ENCODE results near the gene PRLHR. TPM values are rescaled to one million over a fixed set of nuclear protein-coding genes. Genes with fewer than 3 reads are reported as not detected.

Gene PRLHR
- total RNA-seq, 1 experiment from 2014 or later = not detected

DNA sequence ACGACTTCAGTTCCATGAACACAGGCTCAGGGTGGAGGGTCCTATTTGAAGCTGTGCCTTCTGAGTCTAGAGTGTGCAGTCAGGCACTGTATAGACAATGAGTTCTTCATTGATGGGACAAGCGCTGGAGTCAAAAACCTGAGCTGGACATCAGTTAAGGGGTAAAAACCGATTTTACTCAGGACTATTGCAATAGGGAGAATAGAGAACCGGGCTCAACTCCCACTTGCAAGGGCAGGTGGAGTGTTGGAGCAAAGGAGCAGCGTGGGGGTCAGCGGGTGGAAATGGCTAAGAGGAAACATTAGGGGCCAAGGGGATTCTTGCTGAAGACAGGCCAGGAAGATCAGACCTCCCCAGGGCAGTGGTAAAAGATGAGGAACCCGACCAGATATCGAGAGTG, 28.5 kb downstream of the PRLHR start:
- H3F3A ChIP-seq (ENCODE audit: low read length, unreplicated experiment) = no peaks in the 10 kb centered on the region
- no peaks in the 10 kb centered on the region for H3K9me3 ChIP-seq (ENCODE audit: low read length)
- no peaks in the 10 kb centered on the region for H3K4me1 ChIP-seq (ENCODE audit: insufficient read depth, low read length)
- no TSS peak for BruUV-seq (replicated peaks)
- no peak for ATAC-seq
- H3K27ac ChIP-seq (ENCODE audit: low read length) = no peak overlapping the region
- no peak overlapping the region for H3K9ac ChIP-seq (ENCODE audit: low read length)
- POLR2A ChIA-PET (ENCODE audit: unreplicated experiment) = no interaction called here
- TF ChIP-seq, protein P1, sequence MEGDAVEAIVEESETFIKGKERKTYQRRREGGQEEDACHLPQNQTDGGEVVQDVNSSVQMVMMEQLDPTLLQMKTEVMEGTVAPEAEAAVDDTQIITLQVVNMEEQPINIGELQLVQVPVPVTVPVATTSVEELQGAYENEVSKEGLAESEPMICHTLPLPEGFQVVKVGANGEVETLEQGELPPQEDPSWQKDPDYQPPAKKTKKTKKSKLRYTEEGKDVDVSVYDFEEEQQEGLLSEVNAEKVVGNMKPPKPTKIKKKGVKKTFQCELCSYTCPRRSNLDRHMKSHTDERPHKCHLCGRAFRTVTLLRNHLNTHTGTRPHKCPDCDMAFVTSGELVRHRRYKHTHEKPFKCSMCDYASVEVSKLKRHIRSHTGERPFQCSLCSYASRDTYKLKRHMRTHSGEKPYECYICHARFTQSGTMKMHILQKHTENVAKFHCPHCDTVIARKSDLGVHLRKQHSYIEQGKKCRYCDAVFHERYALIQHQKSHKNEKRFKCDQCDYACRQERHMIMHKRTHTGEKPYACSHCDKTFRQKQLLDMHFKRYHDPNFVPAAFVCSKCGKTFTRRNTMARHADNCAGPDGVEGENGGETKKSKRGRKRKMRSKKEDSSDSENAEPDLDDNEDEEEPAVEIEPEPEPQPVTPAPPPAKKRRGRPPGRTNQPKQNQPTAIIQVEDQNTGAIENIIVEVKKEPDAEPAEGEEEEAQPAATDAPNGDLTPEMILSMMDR (conservative IDR thresholded peaks at IDR 0.05; ENCODE audit: low read depth, low read length) = no peak
- TF ChIP-seq EZH2 (IDR thresholded peaks at IDR 0.05; ENCODE audit: low read length, unreplicated experiment) (no peak), EZH2phosphoT487 (IDR thresholded peaks at IDR 0.05; ENCODE audit: borderline replicate concordance, low read length) (no peak)
- no peaks in the 10 kb centered on the region for H3K9me2 ChIP-seq (replicated peaks; ENCODE audit: low read length)
- intact Hi-C loops (cut with micrococcal nuclease) = loop anchor here (5.0 kb wide), 2 partner anchors 140 to 465 kb away; no protein-coding TSS in a partner anchor
- H3K27me3 ChIP-seq (ENCODE audit: low read length) = no peaks in the 10 kb centered on the region
- H3K79me2 ChIP-seq (ENCODE audit: low read length) = no peaks in the 10 kb centered on the region
- no peaks in the 10 kb centered on the region for H4K20me1 ChIP-seq (ENCODE audit: low read length)
- H3K4me2 ChIP-seq (ENCODE audit: low read length) = no peak overlapping the region
- H3K36me3 ChIP-seq (ENCODE audit: low read depth, low read length) = no peaks in the 10 kb centered on the region
- no peak overlapping the region for H3K4me3 ChIP-seq (ENCODE audit: low read length)
- CTCF ChIA-PET = no interaction called here
- no peak for DNase-seq
- H2AFZ ChIP-seq (ENCODE audit: low read length) = no peak overlapping the region

DNA sequence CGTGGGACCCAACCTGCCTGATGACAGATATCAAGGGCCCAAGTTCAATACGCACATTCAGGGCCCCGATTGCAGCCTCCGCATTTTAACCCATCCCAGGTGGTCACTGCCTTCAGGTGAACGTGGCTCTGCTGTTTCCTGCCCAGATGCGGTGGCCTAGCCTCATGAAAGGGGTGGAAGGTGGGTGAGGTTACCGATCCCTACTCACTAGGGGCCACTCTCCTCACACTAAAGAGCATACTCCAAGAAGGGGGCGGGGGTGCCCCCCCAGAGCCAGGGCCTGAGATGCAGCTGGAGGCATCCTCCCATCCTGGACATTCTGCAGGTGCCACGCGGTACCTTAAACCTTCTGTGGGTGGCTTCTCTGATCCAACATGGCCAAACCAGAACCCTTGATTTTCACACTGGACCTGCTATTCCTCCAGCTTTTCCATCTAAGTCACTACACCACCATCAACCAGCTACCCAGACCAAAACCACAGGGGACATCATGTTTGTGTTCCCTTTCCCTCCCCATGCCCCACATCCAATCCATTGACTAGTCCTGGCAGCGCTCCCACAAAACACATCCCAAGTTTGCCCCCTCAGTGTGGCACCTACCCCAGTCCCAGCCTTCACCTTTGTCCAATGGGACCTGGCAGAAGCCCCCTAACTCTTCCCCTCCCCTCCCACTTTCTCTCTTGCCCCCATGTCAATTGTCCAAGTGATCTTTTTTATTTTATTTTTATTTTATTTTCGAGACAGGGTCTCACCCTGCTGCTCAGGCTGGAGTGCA, 30.0 kb downstream of the PRLHR start:
- no TSS peak for BruUV-seq (replicated peaks)
- no peak for TF ChIP-seq EZH2 (IDR thresholded peaks at IDR 0.05; ENCODE audit: low read length, unreplicated experiment)
- TF ChIP-seq, protein P1 (conservative IDR thresholded peaks at IDR 0.05; ENCODE audit: low read depth, low read length) = no peak
- no peak for TF ChIP-seq EZH2phosphoT487 (IDR thresholded peaks at IDR 0.05; ENCODE audit: borderline replicate concordance, low read length)
- Histone ChIP-seq H3K4me1 (ENCODE audit: insufficient read depth, low read length) (no peaks in the 10 kb centered on the region), H3K9me3 (ENCODE audit: low read length) (no peaks in the 10 kb centered on the region), H3K9me2 (replicated peaks; ENCODE audit: low read length) (no peaks in the 10 kb centered on the region), H3K9ac (ENCODE audit: low read length) (no peak overlapping the region), H3K27me3 (ENCODE audit: low read length) (no peaks in the 10 kb centered on the region), H3K4me2 (ENCODE audit: low read length) (no peak overlapping the region), H3K4me3 (ENCODE audit: low read length) (no peak overlapping the region), H3K36me3 (ENCODE audit: low read depth, low read length) (no peaks in the 10 kb centered on the region), H4K20me1 (ENCODE audit: low read length) (no peaks in the 10 kb centered on the region), H2AFZ (ENCODE audit: low read length) (no peak overlapping the region), H3K27ac (ENCODE audit: low read length) (no peak overlapping the region), H3K79me2 (ENCODE audit: low read length) (no peaks in the 10 kb centered on the region), H3F3A (ENCODE audit: low read length, unreplicated experiment) (no peaks in the 10 kb centered on the region)
- no peak for DNase-seq
- ChIA-PET CTCF (no interaction called here), POLR2A (ENCODE audit: unreplicated experiment) (no interaction called here)
- intact Hi-C loops (cut with micrococcal nuclease) = loop anchor here (5.0 kb wide), 2 partner anchors 142 to 467 kb away; no protein-coding TSS in a partner anchor
- no peak for ATAC-seq

DNA sequence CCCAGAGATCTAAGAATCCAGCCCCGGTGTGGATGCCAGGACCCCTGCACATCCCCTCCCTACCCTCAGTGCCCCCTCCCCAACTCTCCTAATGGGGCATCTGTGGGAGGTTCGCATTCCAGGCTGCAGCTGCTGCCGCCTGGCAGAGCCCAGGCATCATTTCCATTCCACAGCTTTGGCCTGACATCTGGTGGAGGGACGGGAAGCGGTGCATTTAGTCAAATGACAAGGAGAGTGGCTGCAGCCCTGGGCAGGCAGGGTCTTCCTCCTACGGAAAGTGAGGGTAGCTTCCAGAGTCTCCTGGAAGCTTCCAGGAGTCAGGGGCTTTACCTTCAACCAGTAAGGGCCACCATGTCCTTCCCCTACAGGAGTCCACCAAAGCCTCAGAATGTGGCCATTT, 30.8 kb downstream of the PRLHR start:
- no peaks in the 10 kb centered on the region for H3K9me2 ChIP-seq (replicated peaks; ENCODE audit: low read length)
- H3K27me3 ChIP-seq (ENCODE audit: low read length) = no peaks in the 10 kb centered on the region
- H3K9ac ChIP-seq (ENCODE audit: low read length) = no peak overlapping the region
- no peak overlapping the region for H3K27ac ChIP-seq (ENCODE audit: low read length)
- no peaks in the 10 kb centered on the region for H3K79me2 ChIP-seq (ENCODE audit: low read length)
- no peak overlapping the region for H3K4me3 ChIP-seq (ENCODE audit: low read length)
- ChIA-PET CTCF (interaction anchor here (0.7 kb wide), 1 partner anchor 115 kb away, joined by 3 read pairs; no protein-coding TSS in a partner anchor), POLR2A (ENCODE audit: unreplicated experiment) (no interaction called here)
- H3K4me2 ChIP-seq (ENCODE audit: low read length) = no peak overlapping the region
- no peaks in the 10 kb centered on the region for H3K36me3 ChIP-seq (ENCODE audit: low read depth, low read length)
- intact Hi-C loops (cut with micrococcal nuclease) = loop anchor here (5.0 kb wide), 2 partner anchors 143 to 468 kb away; no protein-coding TSS in a partner anchor
- DNase-seq (peak; percentile 41), ATAC-seq (no peak; the same call in 1 of the 2 replicates)
- H3F3A ChIP-seq (ENCODE audit: low read length, unreplicated experiment) = no peaks in the 10 kb centered on the region
- H3K4me1 ChIP-seq (ENCODE audit: insufficient read depth, low read length) = no peaks in the 10 kb centered on the region
- H2AFZ ChIP-seq (ENCODE audit: low read length) = no peak overlapping the region
- H4K20me1 ChIP-seq (ENCODE audit: low read length) = no peaks in the 10 kb centered on the region
- H3K9me3 ChIP-seq (ENCODE audit: low read length) = no peaks in the 10 kb centered on the region
- no peak for TF ChIP-seq EZH2 (IDR thresholded peaks at IDR 0.05; ENCODE audit: low read length, unreplicated experiment)
- TF ChIP-seq, protein P1 (conservative IDR thresholded peaks at IDR 0.05; ENCODE audit: low read depth, low read length) = peak; percentile 40; the same call in 1 of the 2 replicates
- BruUV-seq (replicated peaks) = no TSS peak

Measured in PC-3 (cell line).